GM19395 (cell line): ENCODE measurements around the gene FLNB.
A peak's percentile ranks its signal among the peaks of the same experiment; 100 is the strongest.

ENCODE experiments used
- ATAC-seq: cut with Tn5 transposase; IDR thresholded peaks from one replicate; pipeline ENCODE4 v1.9.1; 2021; ENCODE audit warnings: mild to moderate bottlenecking, moderate library complexity; ENCODE audit not compliant: unreplicated experiment

FLNB gene

GRCh38 chr3:58027704-58028317, 19.6 kb downstream of the FLNB start:
- no peak for ATAC-seq

DNA sequence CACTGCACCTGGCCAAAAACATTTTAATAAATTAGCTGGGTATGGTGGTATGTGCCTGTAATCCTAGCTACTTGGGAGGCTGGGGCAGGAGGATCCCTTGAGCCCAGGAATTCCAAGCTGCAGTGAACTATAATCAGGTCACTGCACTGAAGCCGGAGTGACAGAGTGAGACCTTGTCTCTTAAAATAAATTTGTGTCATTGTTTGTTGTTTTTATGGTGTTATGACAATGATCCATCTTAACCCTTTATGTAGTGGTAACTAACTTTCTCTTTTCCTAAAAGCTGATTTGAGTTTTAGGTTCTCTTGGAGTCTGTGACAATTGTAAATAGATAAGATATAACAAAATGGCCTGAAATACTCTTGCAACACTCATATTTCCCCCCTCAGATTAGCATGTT, 20.7 kb downstream of the FLNB start:
- no peak for ATAC-seq

- ATAC-seq, result no peak
Observed at GRCh38 chr3:58029842-58030584, 21.8 kb downstream of the FLNB start.

DNA sequence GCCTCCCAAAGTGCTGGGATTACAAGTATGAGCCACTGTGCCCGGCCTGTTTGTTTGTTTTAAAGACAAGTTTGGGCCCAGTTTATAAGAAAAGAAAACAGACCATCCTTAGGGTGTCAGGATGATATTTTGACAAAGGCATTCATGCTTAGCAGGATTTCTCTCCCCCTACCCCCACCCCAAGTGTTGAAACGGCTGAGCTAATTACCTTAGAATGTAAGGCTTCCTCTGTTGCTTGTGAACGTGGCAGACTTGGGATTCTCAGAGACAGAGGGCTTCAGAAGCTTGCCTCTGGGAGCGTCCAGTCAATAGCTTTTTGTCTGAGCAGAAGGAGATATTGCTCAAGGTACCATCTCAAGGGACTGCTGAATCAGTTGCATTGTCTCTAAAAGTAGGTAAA, 24.0 kb downstream of the FLNB start:
- no peak for ATAC-seq

GRCh38 chr3:58034738-58035523, 26.7 kb downstream of the FLNB start:
- peak; percentile 98 for ATAC-seq

GRCh38 chr3:58035524-58036255, 27.5 kb downstream of the FLNB start:
- no peak for ATAC-seq

GRCh38 chr3:58036293-58037032, 28.2 kb downstream of the FLNB start:
- ATAC-seq, result no peak

- ATAC-seq, result no peak
Observed at GRCh38 chr3:58037141-58037910, 29.1 kb downstream of the FLNB start.

DNA sequence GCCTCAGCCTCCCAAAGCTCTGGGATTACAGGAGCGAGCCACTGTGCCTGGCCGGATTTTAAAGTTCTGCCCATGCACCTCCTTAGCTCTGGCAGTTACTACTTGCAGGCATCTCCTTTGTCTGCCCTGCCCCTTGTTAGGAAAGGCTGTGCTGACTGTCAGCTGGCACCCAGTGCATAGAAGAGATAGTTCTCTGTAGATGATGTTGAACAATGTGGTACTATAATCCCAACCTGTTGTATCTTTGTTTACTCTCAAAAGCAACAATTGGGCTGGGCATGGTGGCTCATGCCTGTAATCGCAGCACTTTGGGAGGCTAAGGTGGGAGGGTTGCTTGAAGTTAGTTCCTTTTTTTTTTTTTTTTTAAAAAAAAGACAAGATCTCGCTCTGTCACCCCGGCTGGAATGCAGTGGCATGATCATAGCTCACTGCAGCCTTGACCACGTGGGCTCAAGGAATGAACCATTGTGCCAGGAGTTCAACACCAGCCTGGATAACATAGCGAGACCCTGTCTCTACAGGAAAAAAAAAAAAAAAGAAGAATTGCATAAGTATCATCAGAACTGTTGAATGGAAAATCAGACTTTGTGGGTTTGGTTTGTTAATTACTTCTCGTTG, 30.6 kb downstream of the FLNB start:
- no peak for ATAC-seq

DNA sequence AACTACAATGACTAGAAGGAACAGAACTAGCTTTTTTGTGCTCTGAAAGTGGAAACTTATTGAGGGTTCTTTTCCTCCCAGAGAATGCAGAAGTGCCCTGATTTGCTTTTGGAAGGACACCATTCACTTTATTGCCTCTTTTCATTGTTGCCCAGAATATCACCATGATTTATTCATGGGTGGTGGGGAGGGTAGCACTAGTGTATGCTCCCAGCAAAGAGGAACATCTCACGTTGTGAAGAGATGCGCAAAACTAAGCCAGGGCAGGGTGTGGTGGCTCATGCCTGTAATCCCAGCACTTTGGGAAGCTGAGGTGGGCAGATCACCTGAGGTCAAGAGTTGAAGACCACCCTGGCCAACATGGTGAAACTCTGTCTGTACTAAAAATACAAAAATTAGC, 31.4 kb downstream of the FLNB start:
- ATAC-seq, result no peak

- peak; percentile 21 for ATAC-seq
Observed at GRCh38 chr3:58041182-58041825, 33.1 kb downstream of the FLNB start.

DNA sequence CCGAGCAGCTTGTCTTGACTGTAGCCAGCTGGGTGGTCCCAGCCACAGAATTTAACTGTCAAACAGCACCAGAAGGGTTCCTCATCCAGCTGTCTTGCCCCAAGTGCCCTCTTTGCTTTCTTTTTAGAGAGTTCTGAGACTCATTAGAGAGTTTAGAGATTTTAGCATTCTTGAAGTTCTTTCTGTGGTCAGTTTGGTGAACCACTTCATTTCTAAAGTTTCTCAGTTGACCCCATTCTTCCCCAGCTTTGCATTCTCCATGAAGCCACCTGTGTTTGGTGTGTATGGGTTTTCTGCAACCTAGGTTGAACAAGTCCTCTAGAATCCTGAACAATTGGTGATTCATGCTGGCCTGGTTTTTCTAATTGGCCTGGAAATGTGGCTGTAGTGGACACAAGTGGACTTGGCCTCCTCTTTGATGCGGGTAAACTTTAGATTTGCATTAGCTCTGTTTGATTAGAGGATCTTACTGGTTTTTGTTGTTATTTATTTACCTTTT, 33.7 kb downstream of the FLNB start:
- peak; percentile 90 for ATAC-seq

- no peak for ATAC-seq
Observed at GRCh38 chr3:58042947-58043707, 34.9 kb downstream of the FLNB start.

- no peak for ATAC-seq
Observed at GRCh38 chr3:58043933-58044332, 35.7 kb downstream of the FLNB start.

- no peak for ATAC-seq
Observed at GRCh38 chr3:58044691-58045483, 36.7 kb downstream of the FLNB start.

- no peak for ATAC-seq
Observed at GRCh38 chr3:58047826-58048225, 39.6 kb downstream of the FLNB start.

DNA sequence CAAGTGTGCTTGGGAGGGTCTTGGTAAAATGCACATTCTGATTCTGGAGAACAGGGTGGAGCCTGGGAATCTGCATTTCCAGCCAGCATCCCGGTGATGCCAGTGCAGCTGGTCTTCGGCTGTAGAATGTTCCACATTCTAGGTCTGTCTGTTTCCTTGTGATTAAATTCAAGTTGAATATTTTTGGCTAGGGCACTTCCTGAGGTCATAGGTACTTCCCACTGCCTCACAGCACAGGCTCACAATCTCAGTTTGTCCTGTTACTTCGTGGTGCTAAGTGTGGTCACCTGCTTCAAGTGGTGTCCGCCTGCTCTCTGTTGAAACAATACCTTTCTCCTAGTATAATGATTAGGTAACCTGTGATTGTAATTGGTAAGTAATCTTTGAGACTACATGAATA, 40.1 kb downstream of the FLNB start:
- no peak for ATAC-seq
